Left colon (tissue), 2 donors: ENCODE data around the gene CSKMT. TPM values are rescaled to one million over a fixed set of nuclear protein-coding genes. Genes with fewer than 3 reads are reported as not detected.
"Not testable (repeated sequence)": the region's sequence is repeated elsewhere in the genome, so short reads cannot be mapped to it uniquely, and the experiment has no call there.

Experiments used
- ATAC-seq: fragments of 200-7000 bp; cut with Tn5 transposase; one replicate; pipeline ENCODE4 v1.9.1; 2020; ENCODE audit warnings: mild to moderate bottlenecking, moderate library complexity
- DNase-seq, 2 donors: peaks; one replicate each; pipeline ENCODE4 v3.0.0-alpha.2; 2020
- intact Hi-C, 2 donors: fragments of 100-400 bp; cut with DNase I in 1 of 2; cut with micrococcal nuclease in 1 of 2; formaldehyde crosslinking; loops; one replicate each; pipeline versions ENCODE4 v1.11.2 to v1.14.0; 2022; cut with DNase I, micrococcal nuclease
- long read RNA-seq: library from polyadenylated mRNA; unstranded; transcript quantifications from one replicate; pipeline ENCODE4 v2.0.0, GENCODE V29; 2021
- total RNA-seq, 2 donors: library from RNA; stranded (reverse); fragmentation: NEBNext Ultra II Directional; extraction: Animal tissue kit (Norgen Biotek cat#: 25700); gene quantifications; one replicate each; pipeline ENCODE4 v1.2.1, GENCODE V29; 2021
- donor health status: DM: no; HTN: no; CAD: no.
- donor health status: DM: yes; HTN: yes; CAD: no.

The CSKMT gene, protein sequence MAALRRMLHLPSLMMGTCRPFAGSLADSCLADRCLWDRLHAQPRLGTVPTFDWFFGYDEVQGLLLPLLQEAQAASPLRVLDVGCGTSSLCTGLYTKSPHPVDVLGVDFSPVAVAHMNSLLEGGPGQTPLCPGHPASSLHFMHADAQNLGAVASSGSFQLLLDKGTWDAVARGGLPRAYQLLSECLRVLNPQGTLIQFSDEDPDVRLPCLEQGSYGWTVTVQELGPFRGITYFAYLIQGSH
- 10 to 100 TPM; 14.0 to 15.1 TPM for total RNA-seq
- long read RNA-seq, partial matches to known transcripts: 0 of 11 reads
- long read RNA-seq, other reads (novel, unspliced or antisense): 8 of 11 reads

DNA sequence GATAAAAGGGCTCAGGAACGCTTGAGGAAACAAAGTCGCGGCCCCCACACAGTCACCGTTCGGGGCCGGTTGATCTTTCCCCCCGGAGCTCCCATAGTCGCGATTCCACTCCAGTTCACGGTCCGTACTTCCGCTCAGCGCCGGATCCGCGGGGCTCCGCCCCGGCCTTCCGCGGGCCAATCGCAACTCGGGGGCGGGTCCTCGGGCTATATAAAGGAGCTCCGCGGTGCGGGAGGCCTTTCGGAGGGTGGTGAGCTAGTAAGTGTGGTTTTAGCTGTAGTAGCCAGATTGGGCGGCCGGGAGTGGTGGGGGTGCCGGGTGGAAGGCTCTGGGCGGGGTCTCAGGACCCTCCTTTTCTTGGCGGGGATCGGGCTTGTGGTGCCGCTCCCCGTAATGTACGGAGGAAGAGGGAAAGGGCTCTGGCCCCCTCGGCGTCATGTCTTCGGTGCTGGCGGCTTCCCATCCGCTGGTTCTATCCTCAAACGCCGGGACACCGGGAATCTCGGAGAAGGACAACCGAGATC lies at the start of gene CSKMT, which contains the start of gene C11orf98:
CSKMT (plus strand) TSS at position 238 of the 524 bp plus-strand sequence. CDS start 568 bp downstream, outside the sequence.
C11orf98 (minus strand) TSS at position 136 of the 524 bp plus-strand sequence; CDS start at position 95, 41 bp downstream.
- DNase-seq (peak; percentile 96), ATAC-seq (peak; percentile 91)
- intact Hi-C loops: no loop called here

DNA sequence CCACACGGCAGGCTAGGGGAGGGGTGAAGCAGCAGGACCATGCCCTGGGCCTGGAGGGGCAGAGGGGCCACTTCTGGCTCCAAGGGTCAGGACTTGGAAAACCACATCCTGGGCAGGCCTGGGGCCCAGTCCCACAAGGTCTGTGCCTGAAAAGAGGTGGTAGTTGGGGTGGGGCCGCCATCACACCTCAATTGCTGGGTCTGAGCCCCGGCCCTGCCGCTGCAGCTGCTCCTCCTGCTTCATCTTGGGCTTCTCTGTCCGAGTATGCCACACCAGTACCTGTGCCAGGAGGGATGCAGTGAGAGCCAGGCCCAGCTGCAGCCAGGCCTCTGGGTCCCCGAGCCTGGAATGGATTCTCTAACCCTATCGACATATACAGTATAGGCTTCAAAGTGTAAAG lies 49.6 kb upstream of the CSKMT start:
- DNase-seq (no peak), ATAC-seq (no peak)
- intact Hi-C loops: no loop called here

DNA sequence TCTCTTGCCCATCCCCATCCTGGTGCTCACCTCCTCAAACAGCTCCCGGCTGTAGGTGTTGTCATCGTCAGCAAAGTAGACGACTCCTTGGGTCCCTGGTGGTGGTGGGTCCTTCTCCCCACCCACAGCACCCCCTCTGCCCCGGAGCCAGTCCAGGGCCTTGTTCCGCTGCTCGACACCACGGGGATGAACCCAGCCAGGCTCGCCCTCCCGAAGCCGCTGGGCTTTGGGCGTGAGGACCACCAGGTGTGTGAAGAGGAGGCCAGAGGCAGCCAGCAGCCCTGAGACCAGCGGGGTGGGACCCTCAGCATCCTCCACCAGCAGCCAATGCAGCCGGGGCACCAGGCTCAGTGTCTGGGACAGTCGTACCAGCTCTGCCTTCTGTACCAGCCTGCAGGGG lies 48.2 kb upstream of the CSKMT start:
- DNase-seq, intact Hi-C loops, ATAC-seq: not testable (repeated sequence)

DNA sequence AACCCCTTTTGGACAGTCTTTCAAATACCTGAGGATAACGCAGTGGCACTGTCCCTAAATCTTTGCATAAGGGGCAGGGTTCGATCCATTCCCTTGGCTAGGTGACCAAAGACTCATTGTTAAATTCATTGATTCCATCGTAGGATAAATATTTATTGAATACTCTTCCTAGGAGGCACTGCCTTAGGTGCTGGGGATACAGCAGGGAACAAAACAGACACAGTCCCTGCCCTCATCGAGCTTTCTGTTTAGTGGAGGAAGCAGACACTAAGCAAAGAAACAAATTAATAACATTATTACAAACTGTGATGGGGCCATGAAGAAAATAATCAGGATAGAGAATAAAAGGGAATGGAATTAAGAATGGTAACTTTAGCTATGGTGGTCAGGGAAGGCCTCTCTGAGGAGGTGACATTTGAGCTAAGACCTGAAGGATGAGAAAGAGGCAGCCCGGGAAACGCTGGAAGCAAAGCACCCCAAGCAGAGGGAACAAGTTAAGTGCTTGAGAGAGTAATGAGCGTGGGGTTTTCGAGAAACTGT lies 44.0 kb upstream of the CSKMT start:
- no peak for DNase-seq

DNA sequence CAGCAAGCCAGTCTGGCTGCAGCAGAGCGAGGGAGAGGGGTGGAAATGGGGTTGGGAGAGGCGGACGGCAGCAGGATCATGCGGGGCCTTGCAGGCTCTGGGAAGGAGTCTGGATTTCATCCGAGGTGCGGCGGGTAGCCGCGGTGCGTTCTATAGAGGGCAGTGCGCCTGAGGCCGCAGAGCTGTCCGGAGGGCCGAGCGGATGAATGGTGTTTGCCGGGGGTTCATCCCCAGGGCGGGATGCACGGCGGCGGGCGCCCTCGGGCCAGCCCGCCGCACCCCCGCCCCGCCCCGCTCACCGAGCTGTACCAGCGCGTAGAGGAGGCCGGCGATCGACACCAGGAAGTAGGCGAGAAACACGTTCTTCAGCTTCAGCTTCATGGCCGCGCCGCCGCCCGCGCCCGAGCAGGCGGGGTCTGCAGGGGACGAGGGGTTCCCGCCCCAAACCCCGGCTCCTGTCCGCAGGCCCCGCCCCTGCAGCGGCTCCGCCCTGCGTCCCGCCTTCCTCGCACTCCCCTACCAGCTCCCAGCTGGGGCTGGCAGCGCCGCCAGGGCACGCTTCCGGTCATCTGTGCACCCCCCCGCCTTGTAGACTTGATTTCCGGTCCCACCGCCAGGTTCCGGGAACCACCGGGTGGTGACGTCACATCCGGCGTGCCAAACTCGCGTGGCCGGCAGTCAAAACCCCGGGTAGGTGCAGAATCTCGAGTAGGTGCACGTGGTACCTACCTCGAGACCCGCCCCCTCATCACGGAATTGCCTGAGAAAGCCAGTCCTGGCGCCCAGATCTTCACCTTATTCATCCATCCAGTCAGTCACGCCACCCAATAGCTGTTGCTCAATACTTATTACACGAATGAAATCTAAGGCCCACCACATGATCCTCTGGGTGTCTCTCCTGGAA lies 43.3 kb upstream of the CSKMT start, which contains the start of gene B3GAT3:
B3GAT3 (minus strand) TSS at position 420 of the 904 bp plus-strand sequence; CDS start at position 381, 39 bp downstream.
- ATAC-seq (peak; percentile 95), DNase-seq (peak; percentile 98 to 99)
- intact Hi-C loops: no loop called here

More for the DNA sequence above, 44.0 kb upstream of the CSKMT start:
- ATAC-seq: no peak
- intact Hi-C loops: no loop called here

DNA sequence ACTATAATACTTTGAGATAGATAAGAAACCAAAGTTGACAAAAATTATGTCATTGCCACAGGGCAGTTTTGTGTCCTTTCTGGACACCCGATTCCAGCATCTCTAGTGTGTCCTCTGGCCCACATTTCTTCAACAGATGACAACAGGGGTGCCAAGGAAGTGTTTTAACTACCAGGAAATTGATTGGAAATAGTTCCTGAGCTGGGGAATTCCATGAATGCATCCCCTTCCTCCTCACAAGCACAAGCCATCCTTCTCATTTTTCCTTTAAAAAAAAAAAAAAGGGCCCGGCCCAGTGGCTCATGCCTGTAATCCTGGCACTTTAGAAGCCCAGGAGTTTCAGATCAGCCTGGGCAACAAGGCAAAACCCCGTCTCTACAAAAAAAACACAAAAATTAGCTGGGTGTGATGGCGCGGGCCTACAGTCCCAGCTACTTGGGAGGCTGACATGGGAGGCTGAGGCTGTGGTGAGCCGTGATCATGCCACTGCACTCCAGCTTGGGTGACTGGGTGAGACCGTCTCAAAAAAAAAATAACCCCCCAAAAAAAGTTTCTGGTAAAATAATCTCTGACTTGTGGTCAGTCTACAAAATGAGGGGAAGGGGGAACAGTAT lies 42.5 kb upstream of the CSKMT start:
- ATAC-seq (no peak), DNase-seq (no peak)
- intact Hi-C loops: no loop called here

DNA sequence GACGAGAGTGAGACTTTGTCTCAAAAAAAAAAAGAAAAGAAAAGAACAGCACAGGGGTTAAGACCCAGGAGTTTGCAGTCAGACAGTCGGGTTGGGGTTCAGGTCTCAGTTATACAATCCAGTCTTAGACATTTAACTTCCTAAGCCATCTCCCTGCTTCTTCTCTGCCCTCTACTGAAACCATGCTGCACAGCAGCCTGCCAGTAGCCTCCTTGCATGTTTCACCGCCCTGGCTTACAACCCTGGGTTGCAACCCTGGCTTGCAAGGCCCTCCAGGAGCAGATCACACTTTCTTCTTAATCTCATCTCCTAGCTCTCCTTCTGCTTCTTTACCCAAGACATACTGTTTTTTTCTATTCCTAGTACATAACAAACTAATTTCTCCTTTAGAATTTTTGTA lies 37.4 kb upstream of the CSKMT start:
- intact Hi-C loops: no loop called here
- no peak for DNase-seq
- no peak for ATAC-seq

DNA sequence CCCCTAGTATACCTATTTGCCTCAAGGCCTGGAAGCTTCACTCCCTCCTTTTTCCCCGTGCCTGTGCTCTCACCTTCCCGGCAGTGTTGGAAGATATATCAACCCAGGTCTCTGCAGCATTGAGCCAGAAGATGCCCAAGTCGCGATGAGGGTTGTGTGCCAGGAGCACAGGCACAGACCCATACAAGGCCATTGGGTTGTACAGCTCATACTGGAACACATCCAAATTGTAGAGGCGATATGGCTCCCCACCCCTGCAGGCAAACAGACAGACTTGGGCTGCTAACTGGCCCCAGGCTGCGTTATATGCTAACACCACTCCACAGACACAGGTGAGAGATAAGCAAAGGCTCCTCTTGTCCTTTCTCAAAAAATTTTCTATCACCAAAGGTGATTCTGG lies 32.6 kb upstream of the CSKMT start:
- no peak for DNase-seq
- ATAC-seq: peak; percentile 51
- intact Hi-C loops: no loop called here

DNA sequence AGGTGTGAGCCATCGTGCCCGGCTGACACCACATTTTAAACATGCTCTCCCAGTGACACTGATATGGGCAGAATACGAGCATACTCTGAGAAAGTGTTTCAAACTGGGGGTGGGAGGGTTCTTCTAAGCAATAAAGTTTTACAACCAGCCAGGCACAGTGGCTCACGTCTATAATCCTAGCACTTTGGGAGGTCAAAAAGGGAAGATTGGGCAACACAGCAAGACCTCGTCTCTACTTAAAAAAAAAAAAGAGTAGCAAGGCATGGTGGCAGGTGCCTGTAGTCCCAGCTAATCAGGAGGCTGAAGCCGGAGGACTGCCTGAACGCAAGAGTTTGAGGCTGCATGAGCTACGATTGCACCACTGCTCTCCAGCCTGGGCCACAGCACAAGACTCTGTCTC lies 20.9 kb upstream of the CSKMT start:
- DNase-seq (no peak), ATAC-seq (no peak)
- intact Hi-C loops: no loop called here

DNA sequence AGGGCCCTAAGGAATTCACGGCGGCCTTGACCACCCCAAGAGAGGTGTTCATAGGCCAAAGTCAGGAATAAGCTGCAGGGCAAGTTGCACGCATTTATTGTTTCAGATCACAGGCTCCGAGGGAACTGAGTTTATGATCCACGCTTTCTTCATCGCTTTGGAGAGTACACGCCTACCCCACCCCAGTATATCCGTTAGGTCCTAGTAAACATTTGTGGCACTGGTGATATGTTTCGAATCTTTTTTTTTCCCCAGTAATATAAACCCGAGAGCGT lies 19.5 kb upstream of the CSKMT start:
- DNase-seq (no peak), ATAC-seq (peak; percentile 32)
- intact Hi-C loops: no loop called here

DNA sequence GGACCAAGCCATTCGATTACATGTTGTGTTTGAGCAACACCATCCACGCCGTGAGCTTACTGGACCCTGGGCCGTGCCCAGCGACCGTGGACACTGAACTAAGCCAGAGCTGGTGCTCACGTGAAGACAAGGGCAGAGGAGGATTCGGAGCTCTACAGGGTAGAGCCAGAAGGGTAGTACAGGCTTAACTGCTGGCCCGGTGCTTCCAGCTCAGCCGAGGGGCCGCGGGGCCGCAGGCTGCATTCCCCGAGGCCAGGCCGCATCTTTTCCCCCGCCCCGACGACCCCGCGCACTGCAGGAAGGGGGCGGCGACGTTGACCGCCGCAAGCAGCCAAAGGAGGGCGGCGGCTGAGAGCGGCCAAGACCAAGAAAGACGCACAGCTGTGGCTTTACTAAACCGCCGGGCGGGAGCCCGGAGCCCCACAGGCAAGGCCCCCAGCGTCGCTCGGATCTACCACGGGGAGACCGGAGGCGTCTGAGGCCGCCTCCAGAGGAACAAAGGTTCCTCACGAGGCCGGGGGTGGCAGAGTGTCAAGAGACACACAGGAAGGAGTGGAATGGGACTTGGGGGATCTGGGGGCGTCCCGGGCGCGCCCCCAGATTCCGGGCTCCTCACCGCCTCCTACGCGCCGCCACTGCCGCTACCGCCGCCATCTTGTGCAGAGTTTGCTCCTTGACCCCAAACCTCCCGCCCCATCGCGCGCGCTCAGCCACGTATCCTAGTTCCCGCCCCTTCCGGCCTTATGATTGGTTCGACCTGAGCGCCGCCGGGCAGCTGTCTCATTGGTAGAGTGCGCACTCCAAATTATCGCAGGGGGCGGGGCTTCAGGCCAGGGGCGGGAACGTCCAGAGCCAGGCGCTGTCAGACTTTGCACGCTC lies 18.9 kb upstream of the CSKMT start, which contains the start of gene GANAB:
GANAB (minus strand) TSS at position 668 of the 879 bp plus-strand sequence; CDS start at position 654, 14 bp downstream.
- DNase-seq (peak; percentile 99 to 100), ATAC-seq (peak; percentile 98)
- intact Hi-C loops: no loop called here

DNA sequence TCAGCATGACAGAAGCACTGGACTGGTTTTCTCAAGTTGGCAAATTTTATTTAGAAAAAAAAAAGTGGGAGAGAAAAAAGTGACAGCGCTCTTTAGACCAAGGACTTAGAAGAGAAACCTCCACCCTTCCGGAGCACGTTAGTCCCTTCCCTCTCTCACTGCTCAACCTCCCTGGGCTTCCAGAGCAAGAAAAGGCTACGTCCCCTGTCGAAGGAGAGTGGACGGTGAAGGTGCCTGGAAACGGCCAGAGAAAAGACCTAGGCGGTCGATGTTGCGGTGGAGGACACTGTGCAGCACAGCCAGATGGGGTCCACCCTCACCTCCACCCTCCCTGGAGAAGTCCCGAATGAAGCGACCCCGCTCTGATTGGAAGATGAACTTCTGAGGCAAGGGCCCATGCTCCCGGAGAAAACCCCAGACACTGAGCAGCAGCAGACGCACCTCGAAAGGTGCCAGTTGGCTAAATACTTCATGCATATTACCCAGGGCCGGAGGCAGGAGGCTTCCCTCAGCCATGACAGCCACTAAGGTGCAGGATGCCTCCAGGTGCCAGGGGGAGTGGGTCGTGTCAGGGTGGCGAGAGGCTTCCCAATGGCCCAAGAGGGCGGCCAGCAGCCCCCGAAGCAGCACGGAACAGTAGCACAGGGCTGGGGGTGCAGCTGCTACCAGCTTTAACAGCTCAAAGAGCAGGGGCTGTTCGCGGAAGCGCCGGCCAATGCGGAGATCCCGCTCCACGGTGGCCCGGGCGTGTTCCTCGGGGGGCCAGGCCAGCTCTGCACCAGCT lies 18.1 kb upstream of the CSKMT start:
- DNase-seq: no peak

DNA sequence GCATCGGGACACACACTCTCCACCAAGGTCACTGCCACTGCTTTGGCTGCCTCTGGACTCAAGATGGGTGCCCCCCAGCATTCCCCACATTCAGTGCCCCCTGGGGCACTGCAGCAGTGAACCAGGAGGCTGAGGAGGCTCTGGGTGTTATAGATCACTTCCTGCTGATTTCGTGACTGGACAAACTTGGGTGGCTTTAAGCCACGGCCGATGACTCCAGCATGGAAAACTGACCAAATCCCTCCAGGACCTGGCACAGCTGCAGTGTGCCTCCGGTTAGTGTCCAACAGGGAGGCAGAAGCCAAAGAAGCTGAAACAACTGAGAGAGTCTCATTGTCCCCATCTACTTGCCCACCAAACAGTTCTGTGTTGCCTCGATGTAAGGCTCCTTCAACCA lies 17.5 kb upstream of the CSKMT start:
- intact Hi-C loops: no loop called here
- DNase-seq (no peak), ATAC-seq (no peak)

More for the DNA sequence above, 18.1 kb upstream of the CSKMT start:
- ATAC-seq: no peak
- intact Hi-C loops: no loop called here

DNA sequence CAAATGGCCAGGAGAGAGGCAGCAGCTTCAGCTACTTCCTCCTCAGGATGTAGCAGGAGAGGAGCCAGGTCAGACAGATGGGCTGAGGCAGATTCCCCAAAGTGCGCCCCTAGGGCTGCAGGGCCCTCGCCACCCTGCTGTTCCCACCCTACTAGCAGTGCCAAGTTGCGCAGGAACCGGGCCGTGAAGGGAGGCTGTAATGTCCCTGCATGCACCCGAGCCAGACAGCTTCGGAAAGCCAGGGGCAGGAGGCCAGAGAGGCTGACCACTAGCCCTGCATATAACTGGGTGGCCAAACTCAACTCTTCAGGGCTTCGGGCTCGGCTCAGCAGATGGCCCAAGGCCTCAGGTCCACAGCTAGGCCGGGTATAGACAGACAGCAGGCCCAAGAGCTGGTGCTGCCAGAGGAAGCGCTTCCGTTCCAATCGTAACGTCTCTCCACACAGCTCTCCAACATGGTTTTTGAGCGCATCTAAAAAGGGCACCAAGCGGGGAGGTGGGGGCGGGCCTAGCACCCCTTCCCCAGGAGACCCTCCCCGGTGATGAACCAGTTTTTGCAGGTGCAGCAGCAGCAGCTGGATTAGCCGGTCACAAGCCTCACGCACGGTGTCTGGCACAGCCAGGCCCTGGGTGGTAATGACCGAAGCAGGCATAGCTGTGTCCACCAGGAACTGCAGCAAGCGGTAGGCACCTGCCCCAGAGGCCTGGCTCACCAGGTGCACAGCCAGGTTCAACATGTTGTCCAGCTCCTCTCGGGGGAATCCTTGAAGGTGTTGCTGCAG lies 16.7 kb upstream of the CSKMT start:
- DNase-seq: no peak
- no peak for ATAC-seq

DNA sequence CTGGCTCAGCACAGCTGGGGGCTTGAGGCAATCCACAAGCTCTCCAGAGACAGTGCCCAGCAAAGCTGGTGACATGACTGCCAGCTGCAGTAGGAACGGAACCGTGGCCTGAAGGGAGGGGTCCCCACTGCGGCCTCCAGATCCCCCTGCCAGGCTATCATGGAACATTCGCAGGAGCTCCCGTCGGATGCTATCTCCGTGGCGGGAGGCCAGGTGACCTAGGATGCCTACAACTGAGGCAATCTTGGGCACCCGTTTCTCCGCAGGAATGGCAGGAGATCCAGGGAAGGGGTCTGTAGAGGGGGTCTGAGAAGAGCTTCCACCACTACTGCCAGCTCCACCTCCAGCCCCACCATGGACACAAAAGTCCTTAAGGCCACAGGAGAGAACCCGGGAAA lies 16.1 kb upstream of the CSKMT start:
- no peak for DNase-seq

More for the DNA sequence above, 16.7 kb upstream of the CSKMT start:
- intact Hi-C loops: no loop called here

DNA sequence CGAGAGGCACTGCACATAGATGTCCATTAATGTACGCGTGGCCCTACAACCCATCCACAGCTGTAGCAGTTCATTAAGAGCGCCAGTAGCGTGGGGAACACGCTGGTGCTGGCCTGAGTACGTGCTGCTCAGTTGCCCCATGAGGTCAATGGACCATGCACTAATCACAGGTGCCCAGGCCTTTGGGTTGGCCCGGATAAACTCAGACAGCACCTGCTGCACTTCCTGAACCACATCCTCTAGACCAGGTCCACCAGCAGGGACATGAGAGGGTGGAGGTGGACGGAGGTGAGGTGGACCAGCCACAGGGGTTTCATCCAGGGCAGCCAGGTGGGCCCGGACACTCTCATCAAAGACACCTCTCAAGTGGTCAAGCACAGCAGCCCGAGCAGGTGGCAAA lies 15.6 kb upstream of the CSKMT start:
- DNase-seq: no peak
- no peak for ATAC-seq
- intact Hi-C loops: no loop called here

More for the DNA sequence above, 16.1 kb upstream of the CSKMT start:
- intact Hi-C loops: no loop called here
- ATAC-seq: no peak
